Suprapubic skin (tissue), 4 donors: ENCODE data around the gene AVP. TPM values are rescaled to one million over a fixed set of nuclear protein-coding genes. Genes with fewer than 3 reads are reported as not detected.

Source experiments
- DNase-seq, 2 donors: peaks; one replicate each; pipeline ENCODE4 v3.0.0-alpha.2; 2019; ENCODE audit warnings: low spot score in 2 of 2
- H3K27ac ChIP-seq: fragments of 200-600 bp; sonication (generic); one replicate; pipeline ENCODE4 v1.5.1; 2019
- H3K27me3 ChIP-seq: fragments of 200-600 bp; sonication (generic); one replicate; pipeline ENCODE4 v1.5.1; 2019
- H3K36me3 ChIP-seq: fragments of 200-600 bp; sonication (generic); one replicate; pipeline ENCODE4 v1.5.1; 2019
- H3K4me1 ChIP-seq: fragments of 200-600 bp; sonication (generic); one replicate; pipeline ENCODE4 v1.5.1; 2019
- H3K4me3 ChIP-seq: fragments of 200-600 bp; sonication (generic); one replicate; pipeline ENCODE4 v1.5.1; 2019; ENCODE audit warnings: mild to moderate bottlenecking
- H3K9me3 ChIP-seq: fragments of 200-600 bp; sonication (generic); one replicate; pipeline ENCODE4 v1.5.1; 2019
- CTCF ChIP-seq, 2 donors: fragments of 200-600 bp in 1 of 2; fragments of 450-650 bp in 1 of 2; sonication (generic) in 1 of 2; IDR thresholded peaks; one replicate each; pipeline ENCODE4 v1.5.1; 2016 to 2019; ENCODE audit warnings: antibody characterized with exemption in 2 of 2, mild to moderate bottlenecking in 1 of 2, moderate library complexity in 1 of 2
- EP300 ChIP-seq: sonication (generic); formaldehyde crosslinking; IDR thresholded peaks from one replicate; pipeline ENCODE4 v1.6.1; 2017; ENCODE audit warnings: antibody characterized with exemption
- POLR2A ChIP-seq, 2 donors: fragments of 450-650 bp; IDR thresholded peaks; one replicate each; pipeline ENCODE4 v1.6.1; 2017; ENCODE audit warnings: antibody characterized with exemption in 2 of 2, mild to moderate bottlenecking in 2 of 2, moderate library complexity in 2 of 2
- POLR2AphosphoS5 ChIP-seq, 3 donors: sonication (generic); formaldehyde crosslinking; IDR thresholded peaks; one replicate each; pipeline ENCODE4 v1.6.1; 2017; ENCODE audit warnings: antibody characterized with exemption in 3 of 3
- WGBS: methylation state at CpG from one replicate; pipeline ENCODE4 v1.1.5; 2018; 5-methylcytosine and 5-hydroxymethylcytosine counted together
- total RNA-seq, 4 donors: library from RNA; depleted of rRNA; stranded (reverse); fragments of >200 nt; gene quantifications; one replicate each; pipeline ENCODE4 v1.1.0, GENCODE V29; 2016

Gene AVP
- total RNA-seq, 4 donors from 2014 or later, result not detected

GRCh38 chr20:3088031-3088430, 3.5 kb upstream of the AVP start:
- H3K27me3 ChIP-seq, result peaks cover 43% of the 10 kb centered on the region
- no peak for DNase-seq

DNA sequence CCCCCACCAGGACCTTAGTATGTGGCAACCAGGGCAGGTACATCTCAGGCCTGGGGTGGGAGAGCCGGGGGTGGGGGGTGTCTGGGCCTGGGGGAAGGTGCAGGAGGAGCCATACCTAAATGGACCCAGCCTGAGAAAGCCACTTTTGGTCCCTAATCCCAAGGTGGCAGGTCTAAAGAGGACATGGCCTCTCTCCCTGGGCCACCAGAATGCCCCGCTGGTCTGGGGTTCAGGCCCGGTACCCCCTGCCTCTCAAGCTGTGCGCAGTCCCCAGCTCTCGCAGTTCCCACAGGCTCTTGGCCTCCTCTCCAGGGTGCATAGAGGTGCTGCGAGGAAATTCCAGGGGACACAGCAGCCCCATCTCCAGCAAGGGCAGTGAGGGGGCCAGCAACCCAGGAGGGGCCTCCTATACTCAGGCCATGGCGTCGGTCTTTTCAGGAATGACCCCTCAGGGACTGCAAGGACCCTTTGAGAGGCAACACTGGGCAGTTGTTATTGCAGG, 1.1 kb upstream of the AVP start:
- H3K27ac ChIP-seq, result no peak overlapping the region
- peaks cover 14% of the 10 kb centered on the region for H3K4me1 ChIP-seq
- H3K9me3 ChIP-seq, result no peaks in the 10 kb centered on the region
- H3K36me3 ChIP-seq, result no peaks in the 10 kb centered on the region
- TF ChIP-seq CTCF (IDR thresholded peaks at IDR 0.05), result no peak
- no peak for TF ChIP-seq EP300
- TF ChIP-seq POLR2A (IDR thresholded peaks at IDR 0.05), result no peak
- TF ChIP-seq POLR2AphosphoS5 (IDR thresholded peaks at IDR 0.05), result no peak
- H3K4me3 ChIP-seq, result no peak overlapping the region
- H3K27me3 ChIP-seq, result peaks cover 45% of the 10 kb centered on the region
- DNase-seq, result no peak
- WGBS, result no CpG with 5 or more reads among the region's 8 CpGs

More at GRCh38 chr20:3088031-3088430, 3.5 kb upstream of the AVP start:
- no peak overlapping the region for H3K4me3 ChIP-seq
- 89% methylated on average over 7 of the region's 7 CpGs for WGBS
- peaks cover 11% of the 10 kb centered on the region for H3K4me1 ChIP-seq
- no peaks in the 10 kb centered on the region for H3K36me3 ChIP-seq
- no peak overlapping the region for H3K27ac ChIP-seq
- TF ChIP-seq EP300 (no peak), CTCF (IDR thresholded peaks at IDR 0.05) (no peak), POLR2A (IDR thresholded peaks at IDR 0.05) (no peak), POLR2AphosphoS5 (IDR thresholded peaks at IDR 0.05) (no peak)
- H3K9me3 ChIP-seq, result no peaks in the 10 kb centered on the region

- DNase-seq, result no peak
- Histone ChIP-seq H3K27ac (no peak overlapping the region), H3K9me3 (no peaks in the 10 kb centered on the region), H3K4me3 (no peak overlapping the region), H3K27me3 (peaks cover 45% of the 10 kb centered on the region), H3K4me1 (peaks cover 14% of the 10 kb centered on the region), H3K36me3 (no peaks in the 10 kb centered on the region)
- TF ChIP-seq CTCF (IDR thresholded peaks at IDR 0.05), result no peak
- TF ChIP-seq POLR2AphosphoS5 (IDR thresholded peaks at IDR 0.05), result no peak
- TF ChIP-seq EP300, result no peak
- no peak for TF ChIP-seq POLR2A (IDR thresholded peaks at IDR 0.05)
- 91% methylated on average over 7 of the region's 7 CpGs for WGBS
Observed at GRCh38 chr20:3084986-3085360, 449 bp upstream of the AVP start.

DNA sequence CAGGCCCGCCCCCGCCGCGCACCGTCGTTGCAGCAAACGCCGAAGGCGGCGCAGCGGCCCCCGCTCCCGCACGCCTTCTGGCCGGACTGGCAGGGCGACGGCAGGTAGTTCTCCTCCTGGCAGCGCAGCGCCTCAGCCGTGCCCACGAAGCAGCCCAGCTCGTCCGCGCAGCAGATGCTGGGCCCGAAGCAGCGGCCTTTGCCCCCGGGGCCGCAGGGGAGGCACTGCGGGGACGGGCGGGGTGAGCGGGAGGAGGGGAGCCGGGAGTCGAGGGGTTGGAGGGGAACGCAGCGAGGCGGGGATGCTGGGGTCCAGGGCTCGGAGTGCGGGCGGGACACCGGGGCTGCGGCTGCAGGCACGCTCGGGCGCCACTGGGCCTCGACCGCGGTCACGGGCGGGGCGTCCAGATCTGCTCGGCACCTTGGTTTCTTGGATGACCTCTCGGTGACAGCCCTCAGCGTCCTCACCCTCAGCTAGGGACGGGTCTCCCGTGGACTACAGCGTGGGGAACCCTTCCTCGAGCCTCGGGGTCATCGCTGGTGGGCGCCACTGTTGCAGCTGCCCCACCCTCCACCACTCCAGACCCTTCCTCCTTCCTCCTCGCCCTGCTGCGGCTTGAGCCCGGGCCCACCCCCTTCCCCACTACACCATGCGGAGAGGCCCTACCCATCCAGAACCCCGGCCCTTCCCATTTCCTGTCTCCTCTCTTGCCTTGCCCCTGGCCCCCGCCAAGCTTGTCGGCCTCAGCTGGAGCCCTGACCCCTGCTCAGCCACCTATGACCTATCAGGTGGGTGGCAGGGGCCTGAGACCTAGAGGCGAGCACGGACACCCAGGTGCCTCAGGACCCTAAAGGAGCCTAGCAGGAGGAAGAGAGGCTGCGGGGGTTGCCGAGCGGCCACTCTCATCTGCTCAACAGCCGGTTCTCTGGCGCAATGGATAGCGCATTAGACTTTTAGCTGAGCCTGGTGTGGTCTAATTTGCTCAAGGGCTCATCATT, 1.3 kb downstream of the AVP start:
- Histone ChIP-seq H3K4me3 (peak overlapping the region; percentile 51), H3K9me3 (no peaks in the 10 kb centered on the region), H3K4me1 (peaks cover 14% of the 10 kb centered on the region), H3K36me3 (no peaks in the 10 kb centered on the region), H3K27me3 (peaks cover 47% of the 10 kb centered on the region), H3K27ac (no peak overlapping the region)
- TF ChIP-seq CTCF (IDR thresholded peaks at IDR 0.05), result no peak
- WGBS, result 24% methylated on average over 46 of the region's 76 CpGs
- DNase-seq, result no peak

GRCh38 chr20:3082306-3082951, 2.1 kb downstream of the AVP start:
- H3K9me3 ChIP-seq, result no peaks in the 10 kb centered on the region
- no peak for DNase-seq
- H3K4me1 ChIP-seq, result peaks cover 14% of the 10 kb centered on the region
- WGBS, result 38% methylated on average over 7 of the region's 71 CpGs
- TF ChIP-seq POLR2AphosphoS5 (IDR thresholded peaks at IDR 0.05), result no peak
- TF ChIP-seq POLR2A (IDR thresholded peaks at IDR 0.05), result no peak
- no peak for TF ChIP-seq EP300
- TF ChIP-seq CTCF (IDR thresholded peaks at IDR 0.05), result no peak
- H3K4me3 ChIP-seq, result peak overlapping the region; percentile 51
- no peaks in the 10 kb centered on the region for H3K36me3 ChIP-seq
- H3K27ac ChIP-seq, result no peak overlapping the region
- peaks cover 47% of the 10 kb centered on the region for H3K27me3 ChIP-seq
